ENCODE measurements around the gene SYT11. TPM values are rescaled to one million over a fixed set of nuclear protein-coding genes. Genes with fewer than 3 reads are reported as not detected.
"Not testable (repeated sequence)": the region's sequence is repeated elsewhere in the genome, so short reads cannot be mapped to it uniquely, and the experiment has no call there.

Gene SYT11
- total RNA-seq, 1 donor from 2014 or later, result 10.4 TPM

DNA sequence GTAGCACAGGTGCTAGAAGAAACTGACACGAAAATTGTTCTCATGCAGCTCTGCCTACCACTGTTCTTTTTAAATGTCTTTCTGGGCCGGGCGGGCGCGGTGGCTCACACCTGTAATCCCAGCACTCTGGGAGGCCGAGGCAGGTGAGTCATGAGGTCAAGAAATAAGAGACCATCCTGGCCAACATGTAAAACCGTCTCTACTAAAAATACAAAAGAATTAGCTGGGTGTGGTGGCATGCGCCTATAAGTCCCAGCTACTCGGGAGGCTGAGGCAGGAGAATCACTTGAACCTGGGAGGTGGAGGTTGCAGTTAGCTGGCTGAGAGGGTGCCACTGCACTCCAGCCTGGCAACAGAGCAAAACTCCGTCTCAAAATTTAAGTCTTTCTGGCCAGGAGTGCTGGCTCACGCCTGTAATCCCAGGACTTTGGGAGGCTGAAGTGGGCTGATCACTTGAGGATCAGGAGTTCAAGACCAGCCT lies 52.7 kb downstream of the SYT11 start:
- Histone ChIP-seq H3K4me3 (ENCODE audit: low read length in 3 of 3) (no peak overlapping the region), H3K9me3 (ENCODE audit: control insufficient read depth in 3 of 3, low read length in 3 of 3) (no peaks in the 10 kb centered on the region), H3K27ac (ENCODE audit: low read depth, low read length) (peak overlapping the region; percentile 59), H3K9ac (ENCODE audit: low read depth in 1 of 3, low read length in 3 of 3) (no peak overlapping the region), H3K36me3 (ENCODE audit: control insufficient read depth in 3 of 3, insufficient read depth in 3 of 3, low read length in 3 of 3) (peaks cover 14 to 43% (median 39%) of the 10 kb centered on the region in 3 donors), H3K27me3 (ENCODE audit: control insufficient read depth in 3 of 3, insufficient read depth in 3 of 3, low read length in 3 of 3) (no peaks in the 10 kb centered on the region), H3K4me1 (ENCODE audit: control insufficient read depth in 3 of 3, insufficient read depth in 3 of 3, low read length in 3 of 3) (peaks cover 3 to 14% (median 7%) of the 10 kb centered on the region in 3 donors)

DNA sequence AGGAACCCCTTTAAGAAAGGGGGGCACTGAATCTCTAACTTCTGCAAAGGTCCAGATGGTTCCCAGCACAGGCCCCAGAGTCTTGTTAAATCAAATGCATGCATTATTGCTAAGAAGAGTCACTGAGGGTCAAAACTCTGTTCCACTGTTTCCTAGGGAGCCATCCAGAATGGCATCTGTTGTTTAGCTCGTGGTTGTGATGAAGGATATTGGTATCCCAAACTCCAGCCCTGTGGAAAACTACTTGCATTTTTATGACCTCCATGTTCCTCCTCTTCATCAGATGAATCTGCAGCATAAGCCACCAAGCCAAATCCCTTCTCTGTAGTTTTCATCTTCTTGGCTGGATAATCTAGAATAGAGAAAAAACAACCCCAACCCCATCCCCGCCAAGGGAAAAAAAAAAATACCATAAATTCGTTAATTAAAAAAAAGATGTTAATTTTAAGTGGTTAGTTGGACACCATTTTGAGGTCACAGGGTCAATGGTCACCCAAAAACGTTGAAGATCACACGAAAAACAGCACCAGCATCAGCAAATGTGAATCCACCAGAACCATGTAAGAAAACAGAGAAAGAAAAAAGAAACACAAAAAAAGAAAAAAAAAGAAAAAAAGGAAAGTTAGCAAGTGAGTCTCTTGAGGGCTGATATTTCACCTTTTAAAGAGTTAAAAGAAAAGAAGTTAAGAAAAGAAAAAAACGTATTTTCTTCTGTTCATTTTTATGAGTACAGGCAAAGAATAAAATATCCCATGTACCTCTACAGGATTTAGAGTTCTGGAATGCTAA lies 54.8 kb downstream of the SYT11 start:
- Histone ChIP-seq H3K9ac (ENCODE audit: low read depth in 1 of 3, low read length in 3 of 3) (no peak overlapping the region), H3K36me3 (ENCODE audit: control insufficient read depth in 3 of 3, insufficient read depth in 3 of 3, low read length in 3 of 3) (peaks cover 22 to 52% (median 42%) of the 10 kb centered on the region in 3 donors), H3K9me3 (ENCODE audit: control insufficient read depth in 3 of 3, low read length in 3 of 3) (no peaks in the 10 kb centered on the region), H3K4me3 (ENCODE audit: low read length in 3 of 3) (no peak overlapping the region), H3K27ac (ENCODE audit: low read depth, low read length) (no peak overlapping the region), H3K27me3 (ENCODE audit: control insufficient read depth in 3 of 3, insufficient read depth in 3 of 3, low read length in 3 of 3) (no peaks in the 10 kb centered on the region), H3K4me1 (ENCODE audit: control insufficient read depth in 3 of 3, insufficient read depth in 3 of 3, low read length in 3 of 3) (peaks cover 3 to 14% (median 7%) of the 10 kb centered on the region in 3 donors)

DNA sequence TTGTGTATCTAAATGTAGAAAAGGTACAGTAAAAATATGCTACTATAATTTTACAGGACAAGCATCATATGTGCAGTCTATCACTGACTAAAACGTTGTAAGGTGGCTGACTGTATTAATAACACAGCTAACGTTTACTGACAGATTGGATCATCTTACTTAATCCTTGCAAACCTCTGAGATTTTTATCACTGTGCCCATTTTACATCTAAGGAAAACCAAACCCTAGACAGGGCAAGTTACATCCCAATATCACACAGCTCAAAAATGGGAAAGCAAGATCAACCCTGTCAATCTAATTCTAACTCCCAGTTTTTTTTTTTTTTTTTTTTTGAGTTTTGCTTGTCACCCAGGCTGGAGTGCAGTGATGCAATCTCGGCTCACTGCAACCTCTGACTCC lies 59.3 kb downstream of the SYT11 start:
- Histone ChIP-seq H3K27me3 (ENCODE audit: control insufficient read depth in 3 of 3, insufficient read depth in 3 of 3, low read length in 3 of 3) (no peaks in the 10 kb centered on the region), H3K9ac (ENCODE audit: low read depth in 1 of 3, low read length in 3 of 3) (no peak overlapping the region), H3K36me3 (ENCODE audit: control insufficient read depth in 3 of 3, insufficient read depth in 3 of 3, low read length in 3 of 3) (peaks cover 46 to 76% (median 75%) of the 10 kb centered on the region in 3 donors), H3K27ac (ENCODE audit: low read depth, low read length) (no peak overlapping the region), H3K4me1 (ENCODE audit: control insufficient read depth in 3 of 3, insufficient read depth in 3 of 3, low read length in 3 of 3) (no peaks in the 10 kb centered on the region), H3K4me3 (ENCODE audit: low read length in 3 of 3) (no peak overlapping the region), H3K9me3 (ENCODE audit: control insufficient read depth in 3 of 3, low read length in 3 of 3) (no peaks in the 10 kb centered on the region)

DNA sequence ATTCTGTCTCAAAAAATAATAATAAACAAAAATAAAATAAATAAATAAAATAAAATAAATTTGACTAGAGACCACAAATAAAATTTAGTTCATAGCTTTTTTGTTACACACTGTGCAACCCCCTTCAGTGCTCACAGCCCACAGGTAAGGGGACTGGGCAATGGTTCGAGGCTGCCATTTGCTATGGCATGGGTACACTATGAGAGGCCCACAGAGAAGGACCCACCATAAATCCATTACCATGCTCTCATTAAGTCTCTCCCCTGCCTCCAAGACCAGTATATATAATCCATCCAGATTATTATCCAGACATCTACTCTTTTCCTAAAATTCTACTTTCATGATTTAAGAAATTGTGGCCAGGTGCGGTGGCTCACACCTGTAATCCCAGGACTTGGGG lies 60.4 kb downstream of the SYT11 start:
- H3K27me3 ChIP-seq (ENCODE audit: control insufficient read depth in 3 of 3, insufficient read depth in 3 of 3, low read length in 3 of 3), result no peaks in the 10 kb centered on the region
- H3K36me3 ChIP-seq (ENCODE audit: control insufficient read depth in 3 of 3, insufficient read depth in 3 of 3, low read length in 3 of 3), result peaks cover 50 to 80% (median 72%) of the 10 kb centered on the region in 3 donors
- no peak overlapping the region for H3K27ac ChIP-seq (ENCODE audit: low read depth, low read length)

DNA sequence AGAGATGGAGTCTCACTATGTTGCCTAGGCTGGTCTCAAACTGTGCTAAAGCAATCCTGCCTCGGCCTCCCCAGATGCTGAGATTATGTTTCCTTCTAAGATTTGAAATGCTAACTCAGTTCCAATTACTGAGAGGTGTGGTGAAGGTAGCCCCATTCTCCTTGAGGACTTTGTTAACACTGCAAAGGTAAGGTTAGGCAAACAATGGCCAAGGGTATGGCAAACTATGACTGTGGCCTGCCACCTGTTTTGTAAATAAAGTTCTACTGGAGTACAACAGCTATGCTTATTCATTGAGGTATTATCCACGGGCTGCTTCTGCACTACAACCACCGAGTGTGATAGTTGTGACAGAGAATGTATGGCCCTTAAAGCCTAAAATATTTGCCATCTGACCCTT lies 61.4 kb downstream of the SYT11 start:
- H3K9me3 ChIP-seq (ENCODE audit: control insufficient read depth in 3 of 3, low read length in 3 of 3), result no peaks in the 10 kb centered on the region
- H3K4me1 ChIP-seq (ENCODE audit: control insufficient read depth in 3 of 3, insufficient read depth in 3 of 3, low read length in 3 of 3), result no peaks in the 10 kb centered on the region
- no peak overlapping the region for H3K9ac ChIP-seq (ENCODE audit: low read depth in 1 of 3, low read length in 3 of 3)
- peaks cover 54 to 84% (median 75%) of the 10 kb centered on the region in 3 donors for H3K36me3 ChIP-seq (ENCODE audit: control insufficient read depth in 3 of 3, insufficient read depth in 3 of 3, low read length in 3 of 3)
- H3K27me3 ChIP-seq (ENCODE audit: control insufficient read depth in 3 of 3, insufficient read depth in 3 of 3, low read length in 3 of 3), result no peaks in the 10 kb centered on the region
- H3K27ac ChIP-seq (ENCODE audit: low read depth, low read length), result no peak overlapping the region
- H3K4me3 ChIP-seq (ENCODE audit: low read length in 3 of 3), result no peak overlapping the region

More for the DNA sequence above, 60.4 kb downstream of the SYT11 start:
- no peaks in the 10 kb centered on the region for H3K4me1 ChIP-seq (ENCODE audit: control insufficient read depth in 3 of 3, insufficient read depth in 3 of 3, low read length in 3 of 3)
- H3K9ac ChIP-seq (ENCODE audit: low read depth in 1 of 3, low read length in 3 of 3), result no peak overlapping the region
- H3K4me3 ChIP-seq (ENCODE audit: low read length in 3 of 3), result no peak overlapping the region
- no peaks in the 10 kb centered on the region for H3K9me3 ChIP-seq (ENCODE audit: control insufficient read depth in 3 of 3, low read length in 3 of 3)

DNA sequence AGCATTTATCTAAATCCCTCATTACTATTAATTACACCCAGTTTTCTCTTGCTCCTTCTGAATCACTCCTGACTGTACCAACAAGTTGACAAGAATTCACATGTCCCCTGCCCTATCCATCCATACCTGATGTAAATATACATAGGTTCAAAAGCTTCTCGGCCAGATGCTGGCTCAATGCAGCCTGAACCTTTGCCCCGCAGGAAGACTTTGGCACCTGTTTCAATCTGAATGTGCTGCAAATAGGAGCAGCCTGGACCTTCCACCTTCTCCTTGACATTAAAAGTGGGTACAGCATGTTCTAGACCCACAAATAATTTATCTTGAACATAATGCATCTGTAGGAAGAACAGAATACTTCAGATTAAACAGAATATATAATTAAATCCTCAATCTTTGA lies 66.1 kb downstream of the SYT11 start:
- H3K9me3 ChIP-seq (ENCODE audit: control insufficient read depth in 3 of 3, low read length in 3 of 3), result no peaks in the 10 kb centered on the region
- H3K4me1 ChIP-seq (ENCODE audit: control insufficient read depth in 3 of 3, insufficient read depth in 3 of 3, low read length in 3 of 3), result peaks cover 0 to 3% (median 2%) of the 10 kb centered on the region in 3 donors
- H3K4me3 ChIP-seq (ENCODE audit: low read length in 3 of 3), result no peak overlapping the region
- no peak overlapping the region for H3K9ac ChIP-seq (ENCODE audit: low read depth in 1 of 3, low read length in 3 of 3)
- H3K27me3 ChIP-seq (ENCODE audit: control insufficient read depth in 3 of 3, insufficient read depth in 3 of 3, low read length in 3 of 3), result no peaks in the 10 kb centered on the region
- H3K27ac ChIP-seq (ENCODE audit: low read depth, low read length), result no peak overlapping the region
- peaks cover 57 to 89% (median 65%) of the 10 kb centered on the region in 3 donors for H3K36me3 ChIP-seq (ENCODE audit: control insufficient read depth in 3 of 3, insufficient read depth in 3 of 3, low read length in 3 of 3)

DNA sequence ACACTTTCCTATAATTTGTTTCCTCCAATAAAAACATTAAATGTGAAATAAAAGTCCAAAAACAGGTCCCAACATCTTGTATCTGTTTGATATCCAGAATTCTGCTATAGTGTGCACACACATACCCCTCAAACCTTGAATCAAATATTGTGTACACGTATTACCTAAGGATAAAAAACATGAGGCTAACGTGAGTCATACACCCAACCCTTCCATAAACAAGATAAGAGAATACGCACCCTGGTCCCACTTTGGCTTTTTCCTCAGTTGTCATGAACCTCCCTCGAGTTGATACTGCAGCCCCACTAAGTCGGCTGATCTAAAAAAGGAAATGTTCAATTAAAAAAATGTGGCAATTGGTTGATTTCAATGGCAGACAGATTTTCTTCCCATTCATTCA lies 69.7 kb downstream of the SYT11 start:
- Histone ChIP-seq H3K27ac (ENCODE audit: low read depth, low read length) (no peak overlapping the region), H3K9ac (ENCODE audit: low read depth in 1 of 3, low read length in 3 of 3) (no peak overlapping the region), H3K4me3 (ENCODE audit: low read length in 3 of 3) (no peak overlapping the region), H3K4me1 (ENCODE audit: control insufficient read depth in 3 of 3, insufficient read depth in 3 of 3, low read length in 3 of 3) (peaks cover 32 to 35% (median 32%) of the 10 kb centered on the region in 3 donors), H3K9me3 (ENCODE audit: control insufficient read depth in 3 of 3, low read length in 3 of 3) (no peaks in the 10 kb centered on the region), H3K36me3 (ENCODE audit: control insufficient read depth in 3 of 3, insufficient read depth in 3 of 3, low read length in 3 of 3) (peaks cover 46 to 82% (median 51%) of the 10 kb centered on the region in 3 donors), H3K27me3 (ENCODE audit: control insufficient read depth in 3 of 3, insufficient read depth in 3 of 3, low read length in 3 of 3) (no peaks in the 10 kb centered on the region)

DNA sequence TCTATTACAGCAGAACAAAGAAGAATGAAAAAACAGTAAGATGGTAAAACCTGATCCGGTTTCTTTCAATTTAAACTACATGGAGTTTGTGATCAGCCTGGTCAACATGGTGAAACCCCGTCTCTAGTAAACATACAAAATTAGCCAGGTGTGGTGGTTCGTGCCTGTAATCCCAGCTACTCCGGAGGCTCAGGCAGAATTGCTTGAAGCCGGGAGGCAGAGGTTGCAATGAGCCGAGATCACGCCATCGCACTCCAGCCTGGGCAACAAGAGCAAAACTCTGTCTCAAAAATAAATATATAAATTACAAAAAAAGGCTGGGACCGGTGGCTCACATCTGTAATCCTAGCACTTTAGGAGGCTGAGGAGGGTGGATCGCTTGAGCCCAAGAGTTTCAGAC lies 71.4 kb downstream of the SYT11 start:
- not testable (repeated sequence) for H3K27me3 ChIP-seq (ENCODE audit: control insufficient read depth in 3 of 3, insufficient read depth in 3 of 3, low read length in 3 of 3); H3K4me3 ChIP-seq (ENCODE audit: low read length in 3 of 3); H3K9me3 ChIP-seq (ENCODE audit: control insufficient read depth in 3 of 3, low read length in 3 of 3); H3K27ac ChIP-seq (ENCODE audit: low read depth, low read length)
- H3K36me3 ChIP-seq (ENCODE audit: control insufficient read depth in 3 of 3, insufficient read depth in 3 of 3, low read length in 3 of 3), result peaks cover 34 to 67% (median 42%) of the 10 kb centered on the region in 3 donors
- H3K4me1 ChIP-seq (ENCODE audit: control insufficient read depth in 3 of 3, insufficient read depth in 3 of 3, low read length in 3 of 3), result peaks cover 36 to 39% (median 37%) of the 10 kb centered on the region in 3 donors
- H3K9ac ChIP-seq (ENCODE audit: low read depth in 1 of 3, low read length in 3 of 3), result peak overlapping the region; percentile 6 to 50 (median 43)

DNA sequence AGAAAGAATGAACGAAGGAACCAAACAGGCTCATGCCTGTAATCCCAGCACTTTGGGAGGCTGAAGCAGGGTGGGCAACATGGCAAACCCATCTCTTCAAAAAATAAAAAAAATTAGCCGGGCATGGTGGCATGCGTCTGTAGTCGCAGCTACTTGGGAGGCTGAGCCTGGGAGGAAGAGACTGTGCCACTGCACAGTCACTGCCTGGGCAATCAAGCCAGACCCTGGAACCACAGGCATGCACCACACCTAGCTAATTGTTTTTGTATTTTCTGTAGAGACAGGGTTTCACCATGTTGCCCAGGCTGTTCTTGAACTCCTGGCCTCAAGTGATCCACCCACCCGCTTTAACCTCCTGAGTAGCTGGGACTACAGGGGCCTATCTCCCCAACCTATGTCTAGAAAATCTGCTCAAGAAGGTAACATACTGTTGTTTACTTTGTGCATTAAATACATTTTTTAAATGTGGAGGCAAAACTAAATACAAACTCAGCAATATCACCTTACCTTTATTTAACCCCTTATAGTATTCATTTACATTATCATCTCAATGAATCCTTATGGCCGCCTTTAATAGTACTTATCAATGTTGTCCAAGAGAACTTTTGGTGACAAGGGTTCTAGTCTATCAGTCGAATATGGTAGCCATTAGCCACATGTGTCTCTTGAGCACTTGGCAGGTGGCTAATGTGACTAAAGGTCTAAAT lies 72.1 kb downstream of the SYT11 start:
- Histone ChIP-seq H3K9ac (ENCODE audit: low read depth in 1 of 3, low read length in 3 of 3) (peak overlapping the region in 2 of 3 donors; percentile 43 to 50), H3K27me3 (ENCODE audit: control insufficient read depth in 3 of 3, insufficient read depth in 3 of 3, low read length in 3 of 3) (no peaks in the 10 kb centered on the region), H3K4me1 (ENCODE audit: control insufficient read depth in 3 of 3, insufficient read depth in 3 of 3, low read length in 3 of 3) (peaks cover 36 to 39% (median 37%) of the 10 kb centered on the region in 3 donors), H3K27ac (ENCODE audit: low read depth, low read length) (no peak overlapping the region), H3K36me3 (ENCODE audit: control insufficient read depth in 3 of 3, insufficient read depth in 3 of 3, low read length in 3 of 3) (peaks cover 29 to 59% (median 34%) of the 10 kb centered on the region in 3 donors), H3K9me3 (ENCODE audit: control insufficient read depth in 3 of 3, low read length in 3 of 3) (no peaks in the 10 kb centered on the region), H3K4me3 (ENCODE audit: low read length in 3 of 3) (peak overlapping the region in 1 of 3 donors; percentile 0)

DNA sequence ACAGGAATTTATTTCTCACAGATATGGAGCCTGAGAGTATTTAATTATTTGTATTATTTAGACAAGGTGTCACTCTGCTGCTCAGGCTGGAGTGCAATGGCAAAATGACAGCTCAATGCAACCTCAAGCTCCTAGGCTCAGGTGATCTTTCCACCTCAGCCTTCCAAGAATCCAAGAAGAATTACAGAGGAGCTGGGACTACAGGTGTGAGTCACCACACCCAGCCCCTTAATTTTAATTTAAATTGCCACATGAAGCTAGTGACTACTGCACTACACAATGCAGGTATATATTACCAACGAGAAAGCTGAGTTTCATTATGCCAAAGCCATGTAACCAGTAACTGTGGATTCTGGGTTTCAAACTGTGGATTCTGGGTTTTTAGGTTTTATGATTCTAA lies 72.7 kb downstream of the SYT11 start:
- Histone ChIP-seq H3K9me3 (ENCODE audit: control insufficient read depth in 3 of 3, low read length in 3 of 3) (no peaks in the 10 kb centered on the region), H3K4me1 (ENCODE audit: control insufficient read depth in 3 of 3, insufficient read depth in 3 of 3, low read length in 3 of 3) (peaks cover 36 to 39% (median 37%) of the 10 kb centered on the region in 3 donors), H3K4me3 (ENCODE audit: low read length in 3 of 3) (no peak overlapping the region), H3K36me3 (ENCODE audit: control insufficient read depth in 3 of 3, insufficient read depth in 3 of 3, low read length in 3 of 3) (peaks cover 23 to 53% (median 28%) of the 10 kb centered on the region in 3 donors), H3K27ac (ENCODE audit: low read depth, low read length) (no peak overlapping the region), H3K27me3 (ENCODE audit: control insufficient read depth in 3 of 3, insufficient read depth in 3 of 3, low read length in 3 of 3) (no peaks in the 10 kb centered on the region), H3K9ac (ENCODE audit: low read depth in 1 of 3, low read length in 3 of 3) (peak overlapping the region in 2 of 3 donors; percentile 7 to 45)
